Measurements from ENCODE around the gene ADGRE1.

The ADGRE1 gene

DNA sequence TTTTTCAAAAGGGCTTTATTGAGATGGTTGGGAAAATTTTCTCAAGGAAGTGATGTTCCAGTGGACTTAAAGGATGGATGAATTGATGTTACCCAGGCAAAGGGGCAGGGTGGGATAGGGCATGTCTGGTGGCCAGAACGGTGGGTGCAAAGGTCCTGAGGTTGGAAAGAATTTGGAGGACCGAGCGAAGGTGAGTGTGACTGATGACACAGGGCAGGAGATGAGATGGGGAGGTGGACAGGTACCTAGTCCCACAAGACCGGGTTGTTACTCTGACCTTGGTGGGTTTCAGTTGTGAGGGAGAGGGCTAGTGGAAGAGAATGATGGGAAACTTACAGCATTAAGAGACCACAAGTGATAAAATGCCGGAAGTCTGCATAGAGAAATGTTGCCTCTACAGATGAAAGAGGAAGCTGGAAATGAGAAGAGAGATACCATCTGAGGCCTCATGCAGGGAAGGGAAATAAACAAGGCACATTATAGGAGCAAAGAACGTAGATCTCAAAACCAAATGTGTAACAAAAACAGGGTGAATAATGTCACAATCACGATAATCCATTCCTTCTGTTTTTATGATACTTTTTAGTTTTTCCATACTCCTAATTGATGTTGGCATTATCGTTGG, 4.5 kb downstream of the ADGRE1 start:
- H3K4me3 ChIP-seq (ENCODE audit: control insufficient read depth, low read depth, low read length), result no peak overlapping the region
- no peak for DNase-seq (ENCODE audit: low read depth)

DNA sequence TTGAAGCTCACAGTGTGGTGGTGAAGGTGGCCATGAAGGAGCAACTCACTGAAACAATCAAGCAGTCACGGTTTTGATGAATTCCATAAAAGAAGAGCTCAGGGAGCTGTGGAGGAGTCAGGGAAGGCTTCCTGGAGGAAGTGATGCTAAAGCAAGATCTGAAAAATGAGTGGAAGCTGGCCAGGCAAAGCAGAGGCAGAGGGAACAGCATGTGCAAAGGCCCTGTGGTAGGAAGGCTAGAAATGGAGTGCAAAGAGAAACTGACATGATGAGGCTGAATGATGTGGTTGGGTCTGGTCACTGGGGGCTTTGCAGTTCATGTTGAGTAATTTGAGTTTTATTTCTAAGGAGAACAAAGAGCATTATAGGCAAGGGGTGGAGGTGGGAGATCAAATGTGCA, 6.9 kb downstream of the ADGRE1 start:
- H3K4me3 ChIP-seq (ENCODE audit: control insufficient read depth, low read depth, low read length), result no peak overlapping the region
- TF ChIP-seq CTCF (conservative IDR thresholded peaks at IDR 0.05; ENCODE audit: control insufficient read depth, insufficient read depth, low read depth, low read length), result no peak
- DNase-seq (ENCODE audit: low read depth), result no peak

More for the DNA sequence above, 4.5 kb downstream of the ADGRE1 start:
- TF ChIP-seq CTCF (conservative IDR thresholded peaks at IDR 0.05; ENCODE audit: control insufficient read depth, insufficient read depth, low read depth, low read length), result no peak

DNA sequence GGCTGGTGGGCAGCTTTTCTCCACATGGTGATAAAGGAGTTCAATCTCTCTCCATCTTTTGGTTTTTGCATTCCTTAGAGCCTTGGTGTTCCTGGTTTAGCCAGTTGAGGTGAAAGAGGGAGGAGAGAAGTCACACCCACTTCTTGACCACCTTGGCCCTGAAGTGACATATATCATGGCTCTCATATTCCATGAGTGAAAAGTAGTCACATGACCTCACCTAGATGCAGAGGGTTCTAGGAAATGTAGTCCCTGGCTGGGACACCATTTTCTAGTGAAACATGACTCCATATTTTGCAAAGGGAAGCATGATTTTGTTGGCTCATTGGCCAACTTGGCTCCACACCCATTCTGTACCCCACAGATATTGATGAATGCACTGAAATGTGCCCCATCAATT, 16.1 kb downstream of the ADGRE1 start:
- no peak for TF ChIP-seq CTCF (conservative IDR thresholded peaks at IDR 0.05; ENCODE audit: control insufficient read depth, insufficient read depth, low read depth, low read length)

DNA sequence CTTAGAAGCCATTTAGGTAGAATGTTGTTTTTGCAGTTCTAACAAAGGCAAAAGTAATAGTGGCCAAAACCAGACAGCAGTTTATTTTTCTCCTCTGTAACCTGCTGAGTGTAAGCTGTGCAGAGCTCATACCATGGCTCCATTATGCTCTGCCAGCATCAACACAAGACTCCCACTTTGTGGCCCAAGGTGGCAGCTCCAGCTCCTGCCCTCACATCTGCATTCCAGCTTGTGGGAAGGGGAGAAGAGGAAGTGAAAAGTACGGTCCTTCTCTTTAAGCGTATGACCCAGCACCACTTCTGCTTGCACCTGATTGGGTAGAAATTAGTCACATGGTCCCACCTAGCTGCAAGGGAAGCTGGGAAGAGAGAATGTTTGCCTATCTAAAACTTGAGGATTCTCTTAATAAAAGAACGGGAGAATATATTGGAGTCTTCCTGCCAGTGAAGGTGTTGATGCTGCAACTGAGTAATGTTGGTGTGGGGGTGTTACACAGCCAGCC, 19.2 kb downstream of the ADGRE1 start:
- no peak for TF ChIP-seq CTCF (conservative IDR thresholded peaks at IDR 0.05; ENCODE audit: control insufficient read depth, insufficient read depth, low read depth, low read length)
- no peak for DNase-seq (ENCODE audit: low read depth)
- H3K4me3 ChIP-seq (ENCODE audit: control insufficient read depth, low read depth, low read length), result no peak overlapping the region

More for the DNA sequence above, 16.1 kb downstream of the ADGRE1 start:
- no peak overlapping the region for H3K4me3 ChIP-seq (ENCODE audit: control insufficient read depth, low read depth, low read length)
- DNase-seq (ENCODE audit: low read depth), result no peak

- no peak for TF ChIP-seq CTCF (conservative IDR thresholded peaks at IDR 0.05; ENCODE audit: control insufficient read depth, insufficient read depth, low read depth, low read length)
- DNase-seq (ENCODE audit: low read depth), result no peak
- H3K4me3 ChIP-seq (ENCODE audit: control insufficient read depth, low read depth, low read length), result no peak overlapping the region
Measured at GRCh38 chr19:6911523-6911922, 24.1 kb downstream of the ADGRE1 start.

DNA sequence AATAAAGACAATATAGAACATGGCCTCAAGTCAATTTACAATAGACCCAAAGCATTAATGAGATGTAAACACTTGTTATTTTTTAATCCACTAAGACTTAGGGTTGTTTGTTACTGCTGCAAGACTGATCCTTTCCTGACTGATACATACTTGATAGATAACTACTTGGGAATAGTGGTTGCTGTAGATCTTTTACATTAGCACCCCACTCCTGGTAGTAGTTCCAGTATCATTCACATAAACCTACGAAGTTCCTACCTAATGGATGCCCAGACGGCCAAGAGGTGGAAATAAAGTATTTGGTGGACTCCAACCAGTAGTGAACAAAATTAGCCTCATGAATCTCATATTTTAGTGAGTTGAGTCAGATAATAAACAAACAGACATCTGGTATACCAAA, 26.9 kb downstream of the ADGRE1 start:
- no peak for TF ChIP-seq CTCF (conservative IDR thresholded peaks at IDR 0.05; ENCODE audit: control insufficient read depth, insufficient read depth, low read depth, low read length)
- DNase-seq (ENCODE audit: low read depth), result no peak
- H3K4me3 ChIP-seq (ENCODE audit: control insufficient read depth, low read depth, low read length), result no peak overlapping the region
